Activated naive CD8-positive, alpha-beta T cell (primary cell): ENCODE measurements around the gene PAK2.

ENCODE experiments used
- H3K27ac Mint-ChIP-seq: one replicate; pipeline ENCODE4 v1.8.0; 2021; ENCODE audit warnings: mixed read lengths
- H3K27me3 Mint-ChIP-seq: one replicate; pipeline ENCODE4 v1.8.0; 2021; ENCODE audit warnings: mixed read lengths
- H3K36me3 Mint-ChIP-seq: one replicate; pipeline ENCODE4 v1.8.0; 2021; ENCODE audit warnings: mixed read lengths
- H3K4me1 Mint-ChIP-seq: one replicate; pipeline ENCODE4 v1.8.0; 2021; ENCODE audit warnings: low read depth, mixed read lengths
- H3K4me3 Mint-ChIP-seq: one replicate; pipeline ENCODE4 v1.8.0; 2021; ENCODE audit warnings: mild to moderate bottlenecking, mixed read lengths
- H3K9me3 Mint-ChIP-seq: one replicate; pipeline ENCODE4 v1.8.0; 2021; ENCODE audit warnings: low read depth, mixed read lengths

Gene PAK2

DNA sequence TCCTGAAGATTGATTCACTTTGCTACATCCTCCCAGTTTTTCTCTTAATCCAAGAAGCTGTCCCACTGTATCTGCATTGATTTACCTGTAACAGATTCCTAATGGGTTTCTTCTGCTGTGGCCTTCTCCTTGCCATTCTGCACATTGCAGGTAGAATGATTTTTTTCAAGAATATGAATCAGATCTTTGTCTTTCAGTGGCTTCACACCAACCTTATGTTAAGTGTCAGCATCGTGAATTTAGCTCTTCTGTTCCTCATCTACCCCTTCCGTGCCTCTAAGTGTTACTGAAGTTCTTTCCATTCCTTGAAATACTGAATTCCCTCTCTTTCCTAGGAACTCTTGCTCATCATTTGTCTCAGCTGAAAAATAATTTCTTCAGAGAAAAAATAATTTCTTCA, 135.6 kb downstream of the PAK2 start:
- H3K9me3 Mint-ChIP-seq, result no peaks in the 10 kb centered on the region
- H3K4me3 Mint-ChIP-seq, result no peak overlapping the region
- H3K27me3 Mint-ChIP-seq, result no peaks in the 10 kb centered on the region
- H3K27ac Mint-ChIP-seq, result no peak overlapping the region
- peaks cover 50% of the 10 kb centered on the region for H3K4me1 Mint-ChIP-seq
- H3K36me3 Mint-ChIP-seq, result no peaks in the 10 kb centered on the region
